Measurements from ENCODE around the gene IL7R.
"Not testable (repeated sequence)": the region's sequence is repeated elsewhere in the genome, so short reads cannot be mapped to it uniquely, and the experiment has no call there.

The IL7R gene

DNA sequence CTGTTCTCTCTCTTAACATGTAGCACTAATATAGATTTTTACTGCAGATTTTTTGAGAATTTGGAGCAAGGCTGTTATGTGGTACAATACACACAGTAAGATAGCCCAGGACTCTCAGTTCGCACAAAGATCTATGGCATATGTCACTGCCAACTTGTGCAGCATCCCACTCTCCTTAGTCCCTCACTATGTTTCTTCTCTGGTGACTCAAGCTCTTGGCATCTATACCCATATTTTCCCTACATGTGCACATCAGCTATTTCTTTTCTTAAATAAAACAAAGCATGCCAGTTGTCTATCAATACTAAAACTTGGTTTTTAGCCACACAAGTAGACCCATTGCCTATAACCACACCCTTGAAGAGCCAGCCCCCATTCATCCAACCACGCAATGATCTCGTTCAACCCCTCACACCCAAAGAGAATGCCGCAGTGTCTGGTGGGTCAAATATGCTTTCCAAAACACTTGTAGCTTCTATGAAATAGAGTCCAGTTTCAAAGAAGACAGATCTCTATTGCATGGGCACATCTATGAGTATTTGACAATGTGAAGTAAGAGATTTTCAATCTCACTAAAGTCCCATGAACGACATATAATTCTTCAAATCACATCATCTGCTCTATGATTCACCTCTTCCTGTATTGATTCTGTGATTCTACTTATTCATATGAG, 18.2 kb upstream of the IL7R start:
- DNase-seq, result no peak
- intact Hi-C loops (cut with DNase I), result no loop called here

DNA sequence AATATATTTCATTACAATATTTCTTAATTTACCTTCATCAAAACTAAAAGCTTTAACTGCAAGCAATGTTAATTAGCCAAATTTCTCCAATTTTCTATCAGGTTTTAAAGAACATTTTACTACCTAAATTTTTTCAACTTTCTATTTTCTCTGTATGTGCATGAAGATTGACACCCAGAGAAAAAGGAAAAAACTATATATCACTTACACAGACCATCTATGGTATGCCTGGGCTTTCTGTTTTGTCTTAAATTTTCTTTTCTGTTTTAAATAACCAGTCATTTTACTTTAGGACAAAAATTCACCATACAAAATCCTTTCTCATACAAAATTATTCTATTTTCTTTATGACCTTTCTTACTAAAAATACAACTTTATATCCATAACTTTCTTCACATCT, 13.8 kb upstream of the IL7R start:
- no peak for DNase-seq

GRCh38 chr5:35845508-35845907, 11.2 kb upstream of the IL7R start:
- intact Hi-C loops (cut with DNase I); DNase-seq: not testable (repeated sequence)

More for the DNA sequence above, 13.8 kb upstream of the IL7R start:
- intact Hi-C loops (cut with DNase I), result no loop called here

DNA sequence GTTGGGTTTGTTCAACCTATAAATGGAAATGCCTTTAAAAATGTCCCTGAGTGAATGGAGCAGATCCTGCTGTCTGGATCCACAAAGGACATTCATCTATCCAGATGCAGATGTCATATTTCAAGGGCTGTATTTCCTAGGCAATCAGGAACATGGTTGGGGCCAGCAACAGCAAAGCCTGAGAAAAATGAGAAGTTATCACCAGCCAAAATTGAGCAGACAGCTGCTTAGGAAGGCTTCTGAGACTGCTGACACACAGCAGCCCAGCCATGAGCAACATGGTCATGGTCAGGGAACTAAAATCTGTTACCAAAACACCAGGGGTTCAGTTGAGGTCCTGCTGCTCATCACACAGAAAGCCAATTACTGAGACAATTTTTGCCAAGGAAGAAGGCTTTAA, 9.2 kb upstream of the IL7R start:
- no peak for DNase-seq

DNA sequence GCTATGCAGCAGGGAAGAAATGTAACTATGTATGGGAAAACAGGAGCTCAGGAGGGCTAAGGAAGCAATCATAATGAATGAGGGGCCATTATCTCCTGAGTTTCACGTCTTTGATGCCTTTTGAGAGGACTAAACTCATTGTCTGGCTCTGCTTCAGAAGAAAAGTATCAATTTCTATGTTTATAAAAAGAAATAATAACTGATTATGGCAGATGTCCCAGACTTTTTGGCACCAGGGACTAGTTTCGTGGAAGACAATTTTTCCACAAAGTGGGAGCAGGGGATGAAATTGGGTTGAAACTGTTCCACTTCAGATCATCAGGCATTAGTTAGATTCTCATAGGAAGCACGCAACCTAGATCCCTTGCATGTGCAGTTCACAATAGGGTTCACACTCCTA, 8.7 kb upstream of the IL7R start:
- intact Hi-C loops (cut with DNase I), result no loop called here

More for the DNA sequence above, 9.2 kb upstream of the IL7R start:
- intact Hi-C loops (cut with DNase I), result no loop called here

GRCh38 chr5:35849860-35850259, 6.8 kb upstream of the IL7R start:
- no peak for DNase-seq
- intact Hi-C loops (cut with DNase I), result no loop called here

More for the DNA sequence above, 8.7 kb upstream of the IL7R start:
- DNase-seq, result no peak

DNA sequence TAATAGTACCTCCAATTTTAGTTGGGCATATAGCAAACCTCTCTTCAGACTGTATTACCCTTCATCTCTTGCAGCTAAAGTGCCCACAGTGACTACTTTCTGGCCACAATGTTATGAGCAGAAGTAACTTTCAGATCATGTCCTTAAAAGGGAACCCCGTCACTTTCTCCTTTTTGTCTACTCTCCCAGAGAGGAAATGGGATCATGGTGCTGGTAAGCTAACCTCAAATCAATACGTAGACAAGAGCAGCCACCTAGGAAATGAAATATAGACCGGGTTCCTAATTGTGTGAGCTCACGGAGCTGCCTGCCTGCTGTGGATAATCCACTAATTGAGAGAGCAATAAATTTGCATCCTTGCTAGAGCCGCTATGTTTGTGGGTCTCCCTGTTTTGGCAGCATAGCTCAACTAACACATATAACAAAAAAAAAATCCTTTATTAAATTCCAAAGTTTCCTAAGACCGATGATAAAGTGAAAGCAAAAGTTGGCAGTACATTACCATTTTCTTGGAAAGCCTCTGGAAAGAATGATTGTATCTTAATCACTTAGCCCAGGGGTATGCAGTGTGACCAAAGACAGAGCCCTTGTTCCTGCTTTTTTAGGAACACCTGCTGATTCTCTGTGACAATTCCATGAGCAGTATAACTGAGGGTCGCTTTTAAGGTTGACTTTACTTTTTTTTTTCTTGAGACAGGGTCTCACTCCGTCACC, 5.6 kb upstream of the IL7R start:
- DNase-seq, result no peak
- intact Hi-C loops (cut with DNase I), result no loop called here

GRCh38 chr5:35852084-35852734, 4.5 kb upstream of the IL7R start:
- peak in 3 of 10 donors; percentile 15 to 83 (median 60) for DNase-seq
- intact Hi-C loops (cut with DNase I), result no loop called here

DNA sequence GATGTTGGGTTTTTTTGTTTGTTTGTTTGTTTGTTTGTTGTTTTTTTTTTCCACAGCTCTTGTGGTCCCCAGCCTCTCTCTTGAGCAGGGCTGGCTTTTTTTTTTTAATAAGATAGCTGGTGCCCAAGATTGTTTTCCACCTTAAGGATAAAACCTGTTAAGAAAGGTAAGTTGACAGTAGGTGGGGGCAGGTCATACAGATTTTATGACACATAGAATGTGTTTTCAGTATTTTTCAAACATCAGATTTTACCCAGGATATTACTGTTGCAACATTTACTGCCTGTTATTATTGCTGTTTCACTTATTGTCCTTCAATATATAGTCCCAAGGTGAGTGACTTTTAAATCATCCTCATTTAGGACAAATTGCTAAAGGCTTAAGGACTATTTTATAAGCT, 3.9 kb upstream of the IL7R start:
- DNase-seq, result no peak
- intact Hi-C loops (cut with DNase I), result no loop called here

DNA sequence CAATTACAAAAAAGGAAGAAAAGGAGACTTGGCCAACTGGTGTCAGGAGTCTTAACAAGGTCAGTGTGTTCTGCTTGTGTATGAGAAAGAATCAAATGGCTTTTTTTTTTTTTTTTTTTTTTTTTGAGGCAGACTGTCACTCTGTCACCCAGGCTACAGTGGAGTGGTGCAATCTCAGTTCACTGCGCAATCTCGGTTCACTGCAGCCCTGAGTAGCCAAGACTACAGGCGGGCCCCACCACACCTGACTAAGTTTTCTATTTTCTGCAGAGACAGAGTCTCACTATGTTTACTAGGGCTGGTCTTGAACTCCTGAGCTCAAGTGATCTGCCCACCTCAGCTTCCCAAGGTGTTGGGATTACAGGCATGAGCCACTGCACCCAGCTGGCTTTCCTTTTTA, 3.1 kb upstream of the IL7R start:
- no peak for DNase-seq
- intact Hi-C loops (cut with DNase I), result no loop called here

- DNase-seq, result no peak
- intact Hi-C loops (cut with DNase I), result no loop called here
Observed at GRCh38 chr5:35854248-35854647, 2.4 kb upstream of the IL7R start.

GRCh38 chr5:35855187-35855586, 1.5 kb upstream of the IL7R start:
- DNase-seq, result no peak
- intact Hi-C loops (cut with DNase I), result no loop called here

DNA sequence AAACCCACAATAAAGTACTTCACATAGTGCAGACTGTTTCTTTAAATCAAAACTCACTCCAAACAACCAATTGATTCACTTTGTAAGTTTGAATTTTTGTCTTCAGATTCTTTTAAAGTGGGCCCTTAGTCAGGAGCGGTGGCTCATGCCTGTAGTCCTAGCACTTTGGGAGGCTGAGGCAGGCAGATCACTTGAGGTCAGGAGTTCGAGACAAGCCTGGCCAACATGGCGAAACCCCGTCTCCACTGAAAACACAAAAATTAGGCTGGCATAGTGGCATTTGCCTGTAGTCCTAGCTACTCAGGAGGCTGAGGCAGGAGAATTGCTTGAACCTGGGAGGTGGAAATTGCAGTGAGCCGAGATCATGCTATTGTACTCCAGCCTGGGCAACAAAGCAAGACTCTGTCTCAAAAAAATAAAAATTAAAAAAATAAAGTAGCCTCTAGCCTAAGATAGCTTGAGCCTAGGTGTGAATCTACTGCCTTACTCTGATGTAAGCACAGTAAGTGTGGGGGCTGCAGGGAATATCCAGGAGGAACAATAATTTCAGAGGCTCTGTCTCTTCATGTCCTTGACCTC, 416 bp upstream of the IL7R start:
- DNase-seq; intact Hi-C loops (cut with DNase I): not testable (repeated sequence)

DNA sequence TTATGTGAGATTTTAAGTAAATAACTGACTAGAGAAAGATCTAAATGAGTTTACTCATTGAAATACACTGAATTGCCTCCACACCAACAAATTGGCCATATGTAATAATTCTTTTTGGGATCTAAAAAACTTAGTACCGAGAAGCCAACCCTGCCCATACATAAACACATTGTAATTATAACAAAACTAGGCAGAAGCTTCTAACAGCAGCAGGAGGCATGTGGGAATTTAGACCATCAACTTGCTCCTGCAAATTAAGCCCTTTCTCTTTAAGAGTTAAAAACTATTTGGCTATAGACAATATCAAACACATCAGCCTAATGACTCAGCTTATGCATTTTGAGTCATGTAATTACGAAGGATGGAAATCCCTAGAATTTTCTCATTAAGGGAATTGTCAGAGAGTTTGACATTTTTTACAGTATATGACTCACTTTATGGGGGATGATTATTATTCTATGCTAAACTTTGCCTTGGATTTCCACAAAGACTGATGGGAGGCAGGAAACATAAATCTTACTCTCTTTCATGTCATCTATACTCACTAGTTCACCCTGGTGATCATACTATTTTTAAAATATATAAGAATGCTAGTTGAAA, 1.0 kb downstream of the IL7R start:
- intact Hi-C loops (cut with DNase I), result no loop called here
- no peak for DNase-seq

DNA sequence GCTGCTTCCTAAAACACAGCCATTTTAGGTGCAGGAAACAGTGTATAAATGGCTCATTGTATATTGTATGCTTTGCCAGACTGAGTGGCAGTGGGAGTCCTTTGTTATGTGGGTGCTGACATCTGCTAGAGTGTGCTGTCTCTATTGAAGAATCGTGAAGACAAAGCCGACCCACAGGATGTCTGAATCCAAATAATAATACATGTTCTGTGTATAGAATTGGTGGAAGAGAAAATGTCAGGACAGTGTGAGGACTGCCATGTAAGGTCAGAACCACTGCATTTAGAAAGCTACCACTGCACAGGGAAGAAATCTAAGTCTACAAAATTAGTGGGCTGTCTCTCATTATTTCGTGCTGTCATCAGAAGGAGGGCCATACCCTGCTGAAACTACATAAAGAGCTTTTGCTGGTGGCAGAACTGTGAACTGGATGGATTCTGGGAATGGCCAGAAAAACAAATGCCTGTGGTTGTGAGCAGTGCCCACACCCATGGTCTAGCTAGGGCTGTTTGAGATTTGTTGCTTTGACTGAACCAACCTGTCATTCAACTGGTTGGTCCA, 2.5 kb downstream of the IL7R start:
- no peak for DNase-seq
- intact Hi-C loops (cut with DNase I), result no loop called here

- DNase-seq, result no peak
- intact Hi-C loops (cut with DNase I), result no loop called here
Observed at GRCh38 chr5:35860686-35861085, 4.0 kb downstream of the IL7R start.

DNA sequence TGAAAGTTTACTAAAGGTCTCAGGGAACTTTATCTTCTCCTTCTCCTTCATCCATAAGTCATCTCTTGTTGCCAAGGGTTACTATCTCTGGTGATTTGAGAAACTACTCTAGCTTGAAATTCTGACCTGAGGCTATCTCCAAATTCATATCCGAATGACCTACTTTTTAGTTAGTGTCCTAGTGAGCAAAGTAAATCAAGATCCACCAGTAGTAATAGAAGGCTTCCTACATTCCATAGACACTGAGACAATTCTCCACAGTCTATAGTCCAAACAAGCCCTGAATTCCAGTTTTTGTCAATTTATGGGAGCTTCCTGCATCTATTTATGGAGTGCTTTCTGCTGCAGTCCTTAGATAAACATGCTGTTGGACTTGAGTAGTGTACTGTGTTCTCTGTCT, 5.0 kb downstream of the IL7R start:
- no peak for DNase-seq
- intact Hi-C loops (cut with DNase I), result no loop called here

- intact Hi-C loops (cut with DNase I), result no loop called here
- DNase-seq, result no peak
Observed at GRCh38 chr5:35862126-35862525, 5.4 kb downstream of the IL7R start.

GRCh38 chr5:35863159-35863558, 6.5 kb downstream of the IL7R start:
- intact Hi-C loops (cut with DNase I), result no loop called here
- no peak for DNase-seq

- DNase-seq, result no peak
- intact Hi-C loops (cut with DNase I), result no loop called here
Observed at GRCh38 chr5:35867998-35868397, 11.3 kb downstream of the IL7R start.

Measured in posterior cingulate gyrus (tissue), 11 donors.